GM12872 (cell line): ENCODE measurements around the gene WDR86.

Experiments
- TF ChIP-seq, protein P1 (sequence below): IDR thresholded peaks from 3 replicates; pipeline ENCODE4 v1.5.1; 2011; ENCODE audit warnings: low read depth, mild to moderate bottlenecking, low read length, moderate library complexity; ENCODE audit not compliant: insufficient read depth

WDR86 gene

GRCh38 chr7:151385626-151386300, 24.1 kb downstream of the WDR86 start:
- TF ChIP-seq, protein P1, sequence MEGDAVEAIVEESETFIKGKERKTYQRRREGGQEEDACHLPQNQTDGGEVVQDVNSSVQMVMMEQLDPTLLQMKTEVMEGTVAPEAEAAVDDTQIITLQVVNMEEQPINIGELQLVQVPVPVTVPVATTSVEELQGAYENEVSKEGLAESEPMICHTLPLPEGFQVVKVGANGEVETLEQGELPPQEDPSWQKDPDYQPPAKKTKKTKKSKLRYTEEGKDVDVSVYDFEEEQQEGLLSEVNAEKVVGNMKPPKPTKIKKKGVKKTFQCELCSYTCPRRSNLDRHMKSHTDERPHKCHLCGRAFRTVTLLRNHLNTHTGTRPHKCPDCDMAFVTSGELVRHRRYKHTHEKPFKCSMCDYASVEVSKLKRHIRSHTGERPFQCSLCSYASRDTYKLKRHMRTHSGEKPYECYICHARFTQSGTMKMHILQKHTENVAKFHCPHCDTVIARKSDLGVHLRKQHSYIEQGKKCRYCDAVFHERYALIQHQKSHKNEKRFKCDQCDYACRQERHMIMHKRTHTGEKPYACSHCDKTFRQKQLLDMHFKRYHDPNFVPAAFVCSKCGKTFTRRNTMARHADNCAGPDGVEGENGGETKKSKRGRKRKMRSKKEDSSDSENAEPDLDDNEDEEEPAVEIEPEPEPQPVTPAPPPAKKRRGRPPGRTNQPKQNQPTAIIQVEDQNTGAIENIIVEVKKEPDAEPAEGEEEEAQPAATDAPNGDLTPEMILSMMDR, result no peak

- TF ChIP-seq, protein P1, result no peak
These were observed 24.8 kb downstream of the WDR86 start for GRCh38 chr7:151384776-151385625.

- TF ChIP-seq, protein P1, result no peak
These were observed 25.5 kb downstream of the WDR86 start for GRCh38 chr7:151384352-151384697.

GRCh38 chr7:151383638-151384351, 26.0 kb downstream of the WDR86 start:
- TF ChIP-seq, protein P1, result no peak

GRCh38 chr7:151382079-151382885, 27.6 kb downstream of the WDR86 start:
- TF ChIP-seq, protein P1, result no peak

- TF ChIP-seq, protein P1, result no peak
These were observed 28.3 kb downstream of the WDR86 start for GRCh38 chr7:151381348-151382078.
